ENCODE data around the gene ATXN10. TPM values are rescaled to one million over a fixed set of nuclear protein-coding genes. Genes with fewer than 3 reads are reported as not detected.

Gene ATXN10
- total and polyA plus RNA-seq, 2 of the 13 experiments (the other 11 are each of a cell fraction or from before 2014, with no cell fraction given) = 60.1 to 194 TPM

GRCh38 chr22:45876136-45877035 lies 204.8 kb downstream of the ATXN10 start:
- H3K9ac ChIP-seq (ENCODE audit: insufficient read depth, low read depth, low read length) = no peak overlapping the region
- H3K4me2 ChIP-seq (ENCODE audit: low read depth, low read length) = no peak overlapping the region
- ChIA-PET POLR2A (no interaction called here), CTCF (ENCODE audit: low intra/inter-chr PET ratio, low total read pairs) (no interaction called here)
- BruUV-seq (replicated peaks) = no TSS peak
- DNase-seq (ENCODE audit: low spot score) (no peak), ATAC-seq (no peak), FAIRE-seq (no peak)
- H4K20me1 ChIP-seq (ENCODE audit: insufficient read depth, low read length) = no peaks in the 10 kb centered on the region
- 81% methylated on average over 14 of the region's 26 CpGs for WGBS (ENCODE audit: low lambda C conversion rate)
- in situ Hi-C loops (cut with HindIII; ENCODE audit: extremely low pct_ligation_motif_present, low pct_unique_long_range_greater_than_20kb) = no loop called here
- H3K79me2 ChIP-seq (ENCODE audit: insufficient read depth, low read length) = no peaks in the 10 kb centered on the region
- H3K4me3 ChIP-seq (replicated peaks in 1 of 3; ENCODE audit: insufficient read depth in 1 of 3, low read depth in 2 of 3, low read length in 3 of 3) = no peak overlapping the region
- 0 out of 2 replicates have a peak, but pooled peaks cover 8% of the 10 kb centered on the region for H3K4me1 ChIP-seq (ENCODE audit: insufficient read depth, low read length)
- no peaks in the 10 kb centered on the region for H3K9me3 ChIP-seq (ENCODE audit: low read length)
- no peak overlapping the region for H3K27ac ChIP-seq (ENCODE audit: extremely low read length, insufficient read depth, low read length)
- no peak overlapping the region for H2AFZ ChIP-seq (ENCODE audit: low read length)
- intact Hi-C loops (cut with micrococcal nuclease; ENCODE audit: unreplicated experiment) = no loop called here
- H3K36me3 ChIP-seq (replicated peaks in 1 of 2; ENCODE audit: control insufficient read depth in 1 of 2, insufficient read depth in 2 of 2, low read length in 2 of 2) = no peaks in the 10 kb centered on the region
- H3K27me3 ChIP-seq (ENCODE audit: control insufficient read depth in 1 of 2, insufficient read depth in 2 of 2, low read length in 2 of 2) = peaks cover 12 to 48% of the 10 kb centered on the region in 2 experiments
- no peak for TF ChIP-seq NFKB2 (CRISPR knock-in tag; IDR thresholded peaks at IDR 0.05; ENCODE audit: borderline replicate concordance)
- TF ChIP-seq SRSF9 (IDR thresholded peaks at IDR 0.05; ENCODE audit: borderline replicate concordance, insufficient read depth, low read depth, low read length, poor library complexity, severe bottlenecking) = no peak
- TF ChIP-seq, protein P1, sequence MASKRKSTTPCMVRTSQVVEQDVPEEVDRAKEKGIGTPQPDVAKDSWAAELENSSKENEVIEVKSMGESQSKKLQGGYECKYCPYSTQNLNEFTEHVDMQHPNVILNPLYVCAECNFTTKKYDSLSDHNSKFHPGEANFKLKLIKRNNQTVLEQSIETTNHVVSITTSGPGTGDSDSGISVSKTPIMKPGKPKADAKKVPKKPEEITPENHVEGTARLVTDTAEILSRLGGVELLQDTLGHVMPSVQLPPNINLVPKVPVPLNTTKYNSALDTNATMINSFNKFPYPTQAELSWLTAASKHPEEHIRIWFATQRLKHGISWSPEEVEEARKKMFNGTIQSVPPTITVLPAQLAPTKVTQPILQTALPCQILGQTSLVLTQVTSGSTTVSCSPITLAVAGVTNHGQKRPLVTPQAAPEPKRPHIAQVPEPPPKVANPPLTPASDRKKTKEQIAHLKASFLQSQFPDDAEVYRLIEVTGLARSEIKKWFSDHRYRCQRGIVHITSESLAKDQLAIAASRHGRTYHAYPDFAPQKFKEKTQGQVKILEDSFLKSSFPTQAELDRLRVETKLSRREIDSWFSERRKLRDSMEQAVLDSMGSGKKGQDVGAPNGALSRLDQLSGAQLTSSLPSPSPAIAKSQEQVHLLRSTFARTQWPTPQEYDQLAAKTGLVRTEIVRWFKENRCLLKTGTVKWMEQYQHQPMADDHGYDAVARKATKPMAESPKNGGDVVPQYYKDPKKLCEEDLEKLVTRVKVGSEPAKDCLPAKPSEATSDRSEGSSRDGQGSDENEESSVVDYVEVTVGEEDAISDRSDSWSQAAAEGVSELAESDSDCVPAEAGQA (IDR thresholded peaks at IDR 0.05; ENCODE audit: low read depth) = no peak
- TF ChIP-seq, protein P1 (CRISPR knock-in tag; IDR thresholded peaks at IDR 0.05; ENCODE audit: borderline replicate concordance) = no peak
- TF ChIP-seq MZF1 (CRISPR knock-in tag; IDR thresholded peaks at IDR 0.05; ENCODE audit: borderline replicate concordance) = no peak
- no peak for TF ChIP-seq THAP11 (CRISPR knock-in tag; IDR thresholded peaks at IDR 0.05)
- TF ChIP-seq ZNF616 (CRISPR knock-in tag; IDR thresholded peaks at IDR 0.05; ENCODE audit: low read depth) = no peak
- no peak for TF ChIP-seq ZKSCAN1 (IDR thresholded peaks at IDR 0.05; ENCODE audit: low read length)
- TF ChIP-seq SMARCC2 (IDR thresholded peaks at IDR 0.05) = no peak
- no peak for TF ChIP-seq ZBTB49 (CRISPR knock-in tag; IDR thresholded peaks at IDR 0.05; ENCODE audit: borderline replicate concordance)
- no peak for TF ChIP-seq HNF4A (CRISPR knock-in tag; IDR thresholded peaks at IDR 0.05)
- no peak for TF ChIP-seq SUZ12 (IDR thresholded peaks at IDR 0.05; ENCODE audit: low read depth, low read length)
- no peak for TF ChIP-seq ZNF737 (CRISPR knock-in tag; IDR thresholded peaks at IDR 0.05; ENCODE audit: borderline replicate concordance)
- no peak for TF ChIP-seq MTERF4 (CRISPR knock-in tag; IDR thresholded peaks at IDR 0.05)

Data from HepG2 (cell line).